AG10803 (cell line): ENCODE results near the gene LEMD2.

ENCODE experiments used
- DNase-seq: peaks from one replicate; pipeline ENCODE4 v3.0.0; 2010; ENCODE audit warnings: low read depth
- H3K4me3 ChIP-seq: 2 replicates; pipeline ENCODE4 v1.5.1; 2011; ENCODE audit warnings: mild to moderate bottlenecking, low read length, control low read depth
- TF ChIP-seq, protein P1 (sequence below): conservative IDR thresholded peaks from 2 replicates; pipeline ENCODE4 v1.5.1; 2011; ENCODE audit warnings: mild to moderate bottlenecking, low read length, control low read depth, inconsistent platforms

LEMD2 gene

DNA sequence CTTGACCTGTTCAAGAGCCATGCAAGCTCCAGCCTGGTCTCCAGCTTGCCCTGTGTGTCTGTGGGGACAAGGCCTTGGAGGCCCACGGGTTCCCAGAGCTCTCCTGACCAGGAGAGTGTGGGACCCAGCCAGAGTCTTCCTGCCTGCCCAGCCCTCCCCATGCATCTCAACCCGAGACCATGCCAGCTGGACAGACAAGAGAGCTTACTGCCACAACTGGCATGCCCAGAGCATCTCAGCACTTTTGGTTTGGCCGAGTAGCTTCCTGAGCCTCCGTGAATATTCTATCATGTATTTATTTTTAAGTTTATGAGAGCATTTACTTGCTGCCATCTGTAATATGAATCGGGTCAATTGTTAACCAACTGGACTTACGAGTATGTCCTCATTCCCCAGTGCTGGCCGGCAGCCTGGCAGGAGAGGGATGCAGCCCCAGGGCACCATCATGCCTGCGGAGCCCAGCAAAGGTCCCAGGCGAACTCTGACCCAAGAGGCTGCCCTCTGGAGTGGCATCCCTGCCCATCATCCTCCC is 57.1 kb downstream of the LEMD2 start:
- DNase-seq, result no peak
- TF ChIP-seq, protein P1, sequence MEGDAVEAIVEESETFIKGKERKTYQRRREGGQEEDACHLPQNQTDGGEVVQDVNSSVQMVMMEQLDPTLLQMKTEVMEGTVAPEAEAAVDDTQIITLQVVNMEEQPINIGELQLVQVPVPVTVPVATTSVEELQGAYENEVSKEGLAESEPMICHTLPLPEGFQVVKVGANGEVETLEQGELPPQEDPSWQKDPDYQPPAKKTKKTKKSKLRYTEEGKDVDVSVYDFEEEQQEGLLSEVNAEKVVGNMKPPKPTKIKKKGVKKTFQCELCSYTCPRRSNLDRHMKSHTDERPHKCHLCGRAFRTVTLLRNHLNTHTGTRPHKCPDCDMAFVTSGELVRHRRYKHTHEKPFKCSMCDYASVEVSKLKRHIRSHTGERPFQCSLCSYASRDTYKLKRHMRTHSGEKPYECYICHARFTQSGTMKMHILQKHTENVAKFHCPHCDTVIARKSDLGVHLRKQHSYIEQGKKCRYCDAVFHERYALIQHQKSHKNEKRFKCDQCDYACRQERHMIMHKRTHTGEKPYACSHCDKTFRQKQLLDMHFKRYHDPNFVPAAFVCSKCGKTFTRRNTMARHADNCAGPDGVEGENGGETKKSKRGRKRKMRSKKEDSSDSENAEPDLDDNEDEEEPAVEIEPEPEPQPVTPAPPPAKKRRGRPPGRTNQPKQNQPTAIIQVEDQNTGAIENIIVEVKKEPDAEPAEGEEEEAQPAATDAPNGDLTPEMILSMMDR, result no peak
- H3K4me3 ChIP-seq, result no peak overlapping the region

DNA sequence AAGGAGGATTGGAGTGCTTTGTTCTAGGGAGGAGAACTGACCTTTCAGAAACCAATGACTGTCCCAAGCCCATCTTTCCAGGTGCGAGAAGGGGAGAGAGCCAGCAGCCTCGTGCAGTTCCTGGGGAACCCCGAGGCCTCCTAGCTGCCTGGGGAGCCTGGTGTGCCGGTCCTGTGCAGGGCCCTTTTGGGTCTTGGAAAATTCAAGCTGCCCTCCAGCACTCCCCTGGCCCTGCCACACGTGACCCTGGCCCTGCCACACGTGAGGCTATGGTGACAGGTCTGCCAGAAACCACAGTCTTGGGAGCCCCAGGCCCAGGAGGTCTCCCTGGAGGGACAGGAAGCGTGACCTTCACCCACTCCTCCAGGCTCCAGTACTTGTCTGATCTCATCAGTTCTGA is 57.9 kb downstream of the LEMD2 start:
- TF ChIP-seq, protein P1, result no peak
- DNase-seq, result no peak
- H3K4me3 ChIP-seq, result no peak overlapping the region

DNA sequence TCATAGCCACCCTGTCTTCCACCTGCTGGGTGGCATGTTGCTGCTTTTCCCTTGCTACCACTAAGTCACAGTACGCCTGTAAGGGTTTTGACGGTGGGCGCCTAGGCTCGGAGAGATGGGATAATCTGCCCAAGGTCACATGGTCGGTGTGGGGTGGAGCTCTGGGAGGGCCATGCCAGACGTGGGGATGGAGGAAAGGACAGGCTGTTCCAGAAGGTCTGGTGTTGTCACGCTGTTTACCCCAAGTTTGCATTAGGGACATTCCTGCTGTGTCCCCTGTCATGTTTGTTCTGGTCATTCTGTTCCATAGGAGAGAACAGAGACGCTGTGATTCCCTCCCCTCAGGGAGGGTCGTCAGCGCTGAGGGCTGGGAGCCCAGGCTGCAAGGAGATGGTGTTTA is 58.3 kb downstream of the LEMD2 start:
- H3K4me3 ChIP-seq, result no peak overlapping the region
- DNase-seq, result no peak
- TF ChIP-seq, protein P1, result no peak

DNA sequence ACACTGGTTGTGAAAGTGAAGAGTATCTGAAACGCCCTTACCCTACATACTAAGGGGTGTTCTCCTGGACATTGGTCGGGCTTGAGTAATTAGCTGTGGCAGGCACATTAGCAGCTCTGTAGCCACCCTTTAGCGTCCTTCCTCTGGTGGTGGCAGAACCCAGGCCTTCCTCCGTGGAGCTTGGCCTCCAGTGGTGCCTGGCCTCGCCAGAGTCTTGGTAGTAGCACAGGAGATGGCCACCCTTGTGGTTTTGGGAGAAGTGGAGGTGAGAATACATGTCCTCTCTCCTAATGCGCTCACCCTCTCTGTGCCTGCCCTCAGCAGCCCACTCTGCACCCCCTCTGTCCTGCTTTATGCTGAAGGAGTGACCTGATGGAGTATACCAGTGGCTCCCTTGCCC is 59.9 kb downstream of the LEMD2 start:
- DNase-seq, result no peak
- TF ChIP-seq, protein P1, result no peak
- H3K4me3 ChIP-seq, result no peak overlapping the region

DNA sequence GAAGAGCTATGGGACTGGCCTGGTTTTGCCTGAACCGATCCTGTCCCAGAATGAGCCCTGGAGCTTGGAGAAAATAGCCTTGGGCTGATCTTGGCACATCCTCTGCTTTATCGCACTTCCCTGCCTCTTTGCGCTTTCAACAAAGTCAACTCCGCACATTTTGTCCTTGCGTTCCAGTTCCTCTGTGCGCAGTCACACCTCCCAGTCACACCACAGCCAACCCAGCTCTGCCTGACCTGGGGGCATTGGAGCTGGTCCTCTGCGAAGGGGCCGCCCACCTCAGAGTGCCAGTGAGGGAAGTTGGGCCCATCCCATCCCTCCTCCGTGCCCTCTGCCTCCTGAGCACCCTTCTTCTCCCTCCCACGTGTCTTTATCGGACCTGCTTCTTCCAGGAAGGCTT is 60.5 kb downstream of the LEMD2 start:
- TF ChIP-seq, protein P1, result no peak
- H3K4me3 ChIP-seq, result no peak overlapping the region
- DNase-seq, result no peak

DNA sequence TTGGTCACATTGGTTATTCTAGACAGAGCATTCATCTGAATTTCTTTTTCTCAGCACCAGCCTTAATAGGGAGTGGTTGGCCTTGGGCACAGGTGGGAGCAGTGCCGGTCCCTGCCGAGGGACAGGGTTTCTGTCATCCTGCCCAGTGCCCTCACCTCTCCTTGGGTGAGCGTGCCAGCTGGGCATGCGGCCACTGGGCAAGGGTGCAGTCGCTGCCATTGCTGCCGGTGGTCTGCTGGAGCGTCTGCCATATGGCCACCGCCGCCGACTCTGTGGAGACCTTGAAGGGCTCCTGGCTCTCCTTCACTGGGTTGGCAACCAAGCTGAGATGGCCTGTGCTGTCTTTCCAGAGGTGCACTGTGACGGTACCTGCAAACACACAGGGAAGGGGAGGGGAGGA is 61.0 kb downstream of the LEMD2 start:
- H3K4me3 ChIP-seq, result no peak overlapping the region
- no peak for DNase-seq
- TF ChIP-seq, protein P1, result no peak

DNA sequence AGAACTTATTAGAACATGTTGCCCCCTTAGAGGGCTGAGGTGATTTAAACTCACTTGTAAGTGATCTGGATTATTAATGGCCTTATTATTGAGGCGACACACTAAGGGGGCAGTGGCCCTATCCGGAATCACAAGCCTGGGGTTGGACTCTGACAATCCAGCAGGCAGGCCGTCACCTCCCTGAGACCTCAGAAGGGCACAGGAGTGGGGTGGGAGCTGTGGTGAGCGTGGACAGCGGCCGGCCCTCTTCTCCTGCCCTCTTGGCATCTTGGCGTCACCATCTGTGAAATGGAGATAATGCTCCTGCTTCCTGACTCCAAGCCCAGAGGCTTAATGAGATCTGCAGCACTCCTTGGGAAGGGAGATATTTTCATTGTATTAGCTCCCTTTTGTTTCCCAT is 61.8 kb downstream of the LEMD2 start:
- no peak overlapping the region for H3K4me3 ChIP-seq
- no peak for DNase-seq
- TF ChIP-seq, protein P1, result no peak
